ENCODE data around the gene BSND. TPM values are rescaled to one million over a fixed set of nuclear protein-coding genes. Genes with fewer than 3 reads are reported as not detected.
A peak's percentile ranks its signal among the peaks of the same experiment; 100 is the strongest.

The BSND gene
- total RNA-seq, 2 donors from 2014 or later = 0.13 to 0.20 TPM

DNA sequence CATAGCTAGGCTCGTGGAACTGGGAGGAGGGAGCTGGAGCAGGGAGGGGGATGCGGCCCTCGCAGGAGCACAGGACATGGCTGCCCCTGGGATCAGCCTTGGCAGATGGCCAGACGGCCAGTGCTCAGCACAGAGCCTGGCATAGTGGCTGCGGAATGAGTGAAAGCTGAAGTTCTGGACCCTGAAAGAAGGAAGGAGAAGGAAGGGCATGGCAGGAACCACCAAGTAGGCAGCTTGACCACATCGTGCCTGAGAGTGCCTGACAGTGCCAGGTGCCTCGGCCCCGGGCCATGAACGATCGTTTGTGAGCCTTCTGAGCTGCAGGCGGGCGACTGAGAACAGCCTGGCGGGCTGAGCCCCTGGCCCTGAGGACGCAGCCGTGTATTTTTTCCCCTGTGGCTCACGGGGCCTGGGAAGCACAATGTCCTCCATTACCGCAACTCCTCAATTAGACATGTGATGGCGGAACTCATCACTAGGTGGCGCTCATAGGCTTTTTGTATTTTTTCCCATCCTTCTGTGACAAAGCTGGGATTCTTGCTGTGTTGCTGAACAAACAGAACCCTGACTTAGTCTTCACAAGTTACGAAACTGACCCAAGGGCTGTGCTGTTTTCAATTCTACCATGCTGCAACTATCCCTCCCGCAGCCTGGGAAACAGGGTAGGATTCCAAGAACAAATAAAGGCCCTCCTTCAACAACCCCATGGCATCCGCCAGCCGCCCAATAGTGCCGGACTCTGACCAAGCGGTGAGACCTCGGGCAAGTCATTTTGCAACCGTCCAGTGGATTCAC is 48.2 kb upstream of the BSND start:
- Histone ChIP-seq H3K4me3 (ENCODE audit: low read length) (no peak overlapping the region), H3K4me1 (ENCODE audit: control insufficient read depth, insufficient read depth, low read length) (no peaks in the 10 kb centered on the region), H3K27me3 (ENCODE audit: control insufficient read depth, insufficient read depth, low read length, poor library complexity, severe bottlenecking) (no peaks in the 10 kb centered on the region), H3K9me3 (ENCODE audit: control insufficient read depth, low read length) (no peaks in the 10 kb centered on the region), H3K36me3 (ENCODE audit: control insufficient read depth, insufficient read depth, low read length) (no peaks in the 10 kb centered on the region), H3K9ac (ENCODE audit: extremely low read depth, low read length, poor library complexity, severe bottlenecking) (no peak overlapping the region), H3K27ac (ENCODE audit: low read depth, low read length) (no peak overlapping the region)
- Mint-ChIP-seq H3K27me3 (ENCODE audit: insufficient read depth) (peaks cover 7% of the 10 kb centered on the region), H3K4me3 (no peak overlapping the region), H3K27ac (peak overlapping the region; percentile 36), H3K9me3 (peaks cover 12% of the 10 kb centered on the region), H3K36me3 (ENCODE audit: low read depth) (peaks cover 2% of the 10 kb centered on the region), H3K4me1 (peaks cover 12% of the 10 kb centered on the region)
- TF ChIP-seq, protein P1, sequence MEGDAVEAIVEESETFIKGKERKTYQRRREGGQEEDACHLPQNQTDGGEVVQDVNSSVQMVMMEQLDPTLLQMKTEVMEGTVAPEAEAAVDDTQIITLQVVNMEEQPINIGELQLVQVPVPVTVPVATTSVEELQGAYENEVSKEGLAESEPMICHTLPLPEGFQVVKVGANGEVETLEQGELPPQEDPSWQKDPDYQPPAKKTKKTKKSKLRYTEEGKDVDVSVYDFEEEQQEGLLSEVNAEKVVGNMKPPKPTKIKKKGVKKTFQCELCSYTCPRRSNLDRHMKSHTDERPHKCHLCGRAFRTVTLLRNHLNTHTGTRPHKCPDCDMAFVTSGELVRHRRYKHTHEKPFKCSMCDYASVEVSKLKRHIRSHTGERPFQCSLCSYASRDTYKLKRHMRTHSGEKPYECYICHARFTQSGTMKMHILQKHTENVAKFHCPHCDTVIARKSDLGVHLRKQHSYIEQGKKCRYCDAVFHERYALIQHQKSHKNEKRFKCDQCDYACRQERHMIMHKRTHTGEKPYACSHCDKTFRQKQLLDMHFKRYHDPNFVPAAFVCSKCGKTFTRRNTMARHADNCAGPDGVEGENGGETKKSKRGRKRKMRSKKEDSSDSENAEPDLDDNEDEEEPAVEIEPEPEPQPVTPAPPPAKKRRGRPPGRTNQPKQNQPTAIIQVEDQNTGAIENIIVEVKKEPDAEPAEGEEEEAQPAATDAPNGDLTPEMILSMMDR (conservative IDR thresholded peaks at IDR 0.05) = peak; percentile 86
- 34 to 46% methylated on average over 23 to 27 of the region's 27 CpGs for WGBS, 2 experiments (ENCODE audit: insufficient coverage in 1 of 2, insufficient read length in 1 of 2)
- peak; percentile 95 for DNase-seq

DNA sequence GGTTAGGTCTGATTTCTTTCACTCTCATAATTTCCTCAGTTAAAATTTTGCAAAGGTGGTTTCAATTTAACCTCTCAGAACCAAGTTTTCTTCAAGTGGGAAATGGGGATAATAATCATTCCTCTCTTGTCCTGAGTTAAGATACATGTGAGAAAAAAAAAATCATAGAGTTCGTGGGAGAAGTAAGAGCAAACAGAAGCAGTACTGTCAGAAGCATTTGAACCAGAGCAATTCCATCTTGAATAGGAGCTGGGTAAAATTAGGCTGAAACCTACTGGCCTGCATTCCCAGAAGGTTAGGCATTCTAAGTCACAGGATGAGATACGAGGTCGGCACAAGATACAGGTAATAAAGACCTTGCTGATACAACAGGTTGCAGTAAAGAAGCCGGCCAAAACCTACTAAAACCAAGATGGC is 46.9 kb upstream of the BSND start:
- TF ChIP-seq, protein P1 (conservative IDR thresholded peaks at IDR 0.05) = no peak
- no peak overlapping the region for H3K4me3 ChIP-seq (ENCODE audit: low read length)
- no peak overlapping the region for H3K27ac Mint-ChIP-seq
- peaks cover 6% of the 10 kb centered on the region for H3K27me3 Mint-ChIP-seq (ENCODE audit: insufficient read depth)
- H3K9me3 Mint-ChIP-seq = peaks cover 14% of the 10 kb centered on the region
- H3K27ac ChIP-seq (ENCODE audit: low read depth, low read length) = no peak overlapping the region
- H3K4me1 Mint-ChIP-seq = peaks cover 12% of the 10 kb centered on the region
- no peak for DNase-seq
- 89 to 96% methylated on average over 1 to 4 of the region's 4 CpGs for WGBS, 2 experiments (ENCODE audit: insufficient coverage in 1 of 2, insufficient read length in 1 of 2)
- no peaks in the 10 kb centered on the region for H3K4me1 ChIP-seq (ENCODE audit: control insufficient read depth, insufficient read depth, low read length)
- no peaks in the 10 kb centered on the region for H3K36me3 ChIP-seq (ENCODE audit: control insufficient read depth, insufficient read depth, low read length)
- H3K27me3 ChIP-seq (ENCODE audit: control insufficient read depth, insufficient read depth, low read length, poor library complexity, severe bottlenecking) = no peaks in the 10 kb centered on the region
- peaks cover 2% of the 10 kb centered on the region for H3K36me3 Mint-ChIP-seq (ENCODE audit: low read depth)
- H3K9ac ChIP-seq (ENCODE audit: extremely low read depth, low read length, poor library complexity, severe bottlenecking) = no peak overlapping the region
- no peak overlapping the region for H3K4me3 Mint-ChIP-seq
- peaks cover 5% of the 10 kb centered on the region for H3K9me3 ChIP-seq (ENCODE audit: control insufficient read depth, low read length)

DNA sequence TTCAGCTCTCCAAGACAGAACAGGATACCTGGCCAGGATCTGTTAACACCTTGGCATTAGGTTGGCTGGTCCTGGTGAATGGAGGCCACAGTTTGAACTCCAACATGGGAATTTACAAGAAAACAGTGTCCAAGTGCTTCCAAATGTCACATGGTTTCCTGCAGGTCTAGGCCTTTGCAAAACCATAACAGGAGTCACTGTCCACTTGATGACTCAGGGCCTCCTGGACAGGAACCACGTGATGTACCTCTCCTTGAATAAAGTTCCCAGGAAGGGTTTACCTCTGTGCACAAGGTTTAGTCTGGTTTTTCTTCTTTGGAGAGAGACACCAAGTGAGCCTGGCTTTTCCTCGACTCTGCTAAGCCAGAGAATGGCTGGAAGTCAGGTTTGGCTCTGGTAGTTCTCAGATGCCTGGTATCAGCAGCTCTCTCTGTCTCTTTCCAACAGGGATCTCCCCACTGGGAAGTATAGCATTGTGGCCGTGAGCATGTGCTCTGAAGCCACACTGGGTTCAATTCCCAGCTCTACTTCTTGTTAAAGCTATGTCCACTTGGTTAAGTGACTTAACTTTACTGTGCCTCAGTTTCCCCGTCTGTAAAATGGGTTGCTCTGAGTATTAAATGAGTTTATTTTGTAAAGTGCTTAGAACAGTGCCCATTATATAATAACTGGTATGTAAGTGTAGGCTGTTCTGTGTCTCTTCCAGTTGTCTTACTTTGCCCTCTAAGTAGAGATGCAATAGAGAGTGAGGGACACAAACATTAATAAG is 45.6 kb upstream of the BSND start:
- H3K4me3 Mint-ChIP-seq = no peak overlapping the region
- H3K4me3 ChIP-seq (ENCODE audit: low read length) = no peak overlapping the region
- H3K27ac Mint-ChIP-seq = no peak overlapping the region
- H3K27me3 ChIP-seq (ENCODE audit: control insufficient read depth, insufficient read depth, low read length, poor library complexity, severe bottlenecking) = no peaks in the 10 kb centered on the region
- H3K4me1 Mint-ChIP-seq = peaks cover 12% of the 10 kb centered on the region
- no peak for DNase-seq
- peaks cover 6% of the 10 kb centered on the region for H3K27me3 Mint-ChIP-seq (ENCODE audit: insufficient read depth)
- TF ChIP-seq, protein P1 (conservative IDR thresholded peaks at IDR 0.05) = no peak
- peaks cover 24% of the 10 kb centered on the region for H3K9me3 Mint-ChIP-seq
- WGBS, 2 experiments (ENCODE audit: insufficient coverage in 1 of 2, insufficient read length in 1 of 2) = 87 to 91% methylated on average over 3 to 4 of the region's 4 CpGs
- peaks cover 2% of the 10 kb centered on the region for H3K36me3 Mint-ChIP-seq (ENCODE audit: low read depth)
- no peak overlapping the region for H3K9ac ChIP-seq (ENCODE audit: extremely low read depth, low read length, poor library complexity, severe bottlenecking)
- no peak overlapping the region for H3K27ac ChIP-seq (ENCODE audit: low read depth, low read length)
- no peaks in the 10 kb centered on the region for H3K4me1 ChIP-seq (ENCODE audit: control insufficient read depth, insufficient read depth, low read length)
- H3K9me3 ChIP-seq (ENCODE audit: control insufficient read depth, low read length) = peaks cover 16% of the 10 kb centered on the region
- H3K36me3 ChIP-seq (ENCODE audit: control insufficient read depth, insufficient read depth, low read length) = no peaks in the 10 kb centered on the region
